HG03139 (cell line): Measurements from ENCODE around the gene TRAPPC2.
A peak's percentile ranks its signal among the peaks of the same experiment; 100 is the strongest.
"Not testable (repeated sequence)": the region's sequence is repeated elsewhere in the genome, so short reads cannot be mapped to it uniquely, and the experiment has no call there.

Experiments used
- ATAC-seq: cut with Tn5 transposase; IDR thresholded peaks from one replicate; pipeline ENCODE4 v1.9.1; 2021; ENCODE audit not compliant: unreplicated experiment

TRAPPC2 gene

GRCh38 chrX:13748486-13748885 is 14.1 kb upstream of the TRAPPC2 start:
- no peak for ATAC-seq

GRCh38 chrX:13747836-13748235 is 13.4 kb upstream of the TRAPPC2 start:
- no peak for ATAC-seq

DNA sequence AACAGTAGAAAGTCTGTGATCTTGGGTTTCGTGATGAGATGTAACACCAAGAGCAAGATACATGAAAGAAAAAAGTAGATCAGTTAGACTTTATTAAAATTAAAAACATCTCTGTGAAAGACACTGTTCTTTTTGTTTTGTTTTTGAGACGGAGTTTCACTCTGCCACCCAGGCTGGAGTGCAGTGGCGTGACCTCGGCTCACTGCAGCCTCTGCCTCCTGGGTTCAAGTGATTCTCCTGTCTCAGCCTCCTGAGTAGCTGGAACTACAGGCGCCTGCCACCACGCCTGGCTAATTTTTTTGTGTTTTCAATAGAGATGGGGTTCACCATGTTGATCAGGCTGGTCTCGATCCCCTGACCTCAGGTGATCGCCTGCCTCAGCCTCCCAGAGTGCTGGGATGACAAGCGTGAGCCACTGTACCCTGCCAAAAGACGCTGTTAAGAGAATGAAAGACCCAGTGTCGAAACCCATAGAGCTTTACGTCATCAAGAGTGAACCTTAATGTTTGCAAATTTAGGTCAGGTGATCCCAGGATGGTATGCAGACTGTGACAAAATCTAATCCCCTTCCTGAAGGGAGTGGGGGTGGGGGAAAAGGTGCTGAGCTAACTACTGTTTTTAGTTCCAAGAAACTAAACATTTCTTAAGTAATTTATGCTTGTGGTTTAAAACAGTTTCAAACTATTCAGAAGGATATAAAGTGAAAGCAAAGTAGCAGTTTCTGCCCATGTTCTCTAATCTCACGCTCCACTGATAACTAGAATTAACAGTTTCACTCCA is 8.2 kb upstream of the TRAPPC2 start:
- ATAC-seq = peak; percentile 94

DNA sequence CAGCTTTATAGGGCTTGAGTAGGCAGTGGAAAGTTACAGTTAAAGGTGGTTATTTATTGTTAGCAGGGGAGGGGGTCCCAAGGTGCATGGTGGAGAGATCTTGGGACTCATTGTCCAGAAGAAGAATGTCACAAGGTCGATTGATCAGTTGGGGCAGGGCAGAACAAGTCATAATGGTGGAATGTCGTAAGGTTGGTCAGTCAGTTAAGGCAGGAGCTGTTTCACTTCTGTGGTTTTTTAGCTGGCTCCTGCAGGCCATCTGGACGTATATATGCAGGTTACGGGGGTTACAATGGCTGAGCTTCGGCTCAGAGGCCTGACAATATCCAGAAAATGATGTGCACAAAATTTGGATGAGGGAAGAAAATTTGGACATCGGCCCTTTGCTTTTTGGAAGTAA is 7.3 kb upstream of the TRAPPC2 start:
- ATAC-seq = no peak

DNA sequence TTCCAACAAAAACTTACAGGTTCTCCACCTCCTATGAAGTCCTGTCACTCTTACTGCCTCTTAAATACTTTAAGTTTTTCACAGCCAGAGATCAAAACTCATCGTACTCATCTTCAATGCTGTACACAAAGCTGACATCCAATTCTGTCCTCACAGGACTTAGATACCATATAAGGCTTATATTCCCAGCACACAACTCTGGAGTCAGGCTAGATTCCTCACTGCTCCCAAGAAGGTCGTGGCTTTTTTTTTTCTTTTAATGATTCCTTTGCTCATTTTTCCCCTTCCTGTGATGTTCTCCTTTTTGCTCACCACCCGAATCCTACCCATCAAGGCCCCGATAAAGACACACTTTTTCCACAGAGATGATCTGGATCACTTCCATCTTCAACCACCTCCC is 914 bp downstream of the TRAPPC2 start:
- no peak for ATAC-seq

- ATAC-seq = no peak
Measured at GRCh38 chrX:13732246-13733067, 2.0 kb downstream of the TRAPPC2 start.

DNA sequence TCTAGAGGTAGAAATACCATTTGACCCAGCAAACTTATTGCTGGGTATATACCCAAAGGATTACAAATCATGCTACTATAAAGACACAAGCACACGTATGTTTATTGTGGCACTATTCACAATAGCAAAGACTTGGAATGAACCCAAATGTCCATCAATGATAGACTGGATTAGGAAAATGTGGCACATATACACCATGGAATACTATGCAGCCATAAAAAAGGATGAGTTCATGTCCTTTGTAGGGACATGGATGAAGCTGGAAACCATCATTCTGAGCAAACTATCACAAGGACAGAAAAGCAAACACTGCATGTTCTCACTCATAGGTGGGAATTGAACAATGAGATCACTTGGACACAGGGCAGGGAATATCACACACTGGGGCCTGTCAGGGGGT is 3.9 kb downstream of the TRAPPC2 start:
- not testable (repeated sequence) for ATAC-seq

GRCh38 chrX:13726583-13726982 is 7.8 kb downstream of the TRAPPC2 start:
- not testable (repeated sequence) for ATAC-seq

DNA sequence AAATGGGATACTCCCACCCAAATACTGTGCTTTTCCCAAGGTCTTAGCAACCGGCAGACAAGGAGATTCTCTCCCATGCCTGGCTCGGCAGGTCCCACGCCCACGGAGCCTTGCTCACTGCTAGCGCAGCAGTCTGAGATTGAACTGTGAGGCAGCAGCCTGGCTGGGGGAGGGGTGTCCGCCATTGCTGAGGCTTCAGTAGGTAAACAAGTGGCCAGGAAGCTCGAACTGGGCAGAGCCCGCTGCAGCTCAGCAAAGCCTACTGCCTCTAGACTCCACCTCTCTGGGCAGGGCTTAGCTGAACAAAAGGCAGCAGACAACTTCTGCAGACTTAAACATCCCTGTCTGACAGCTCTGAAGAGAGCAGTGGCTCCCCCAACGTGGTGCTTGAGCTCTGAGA is 9.5 kb downstream of the TRAPPC2 start:
- ATAC-seq = not testable (repeated sequence)

DNA sequence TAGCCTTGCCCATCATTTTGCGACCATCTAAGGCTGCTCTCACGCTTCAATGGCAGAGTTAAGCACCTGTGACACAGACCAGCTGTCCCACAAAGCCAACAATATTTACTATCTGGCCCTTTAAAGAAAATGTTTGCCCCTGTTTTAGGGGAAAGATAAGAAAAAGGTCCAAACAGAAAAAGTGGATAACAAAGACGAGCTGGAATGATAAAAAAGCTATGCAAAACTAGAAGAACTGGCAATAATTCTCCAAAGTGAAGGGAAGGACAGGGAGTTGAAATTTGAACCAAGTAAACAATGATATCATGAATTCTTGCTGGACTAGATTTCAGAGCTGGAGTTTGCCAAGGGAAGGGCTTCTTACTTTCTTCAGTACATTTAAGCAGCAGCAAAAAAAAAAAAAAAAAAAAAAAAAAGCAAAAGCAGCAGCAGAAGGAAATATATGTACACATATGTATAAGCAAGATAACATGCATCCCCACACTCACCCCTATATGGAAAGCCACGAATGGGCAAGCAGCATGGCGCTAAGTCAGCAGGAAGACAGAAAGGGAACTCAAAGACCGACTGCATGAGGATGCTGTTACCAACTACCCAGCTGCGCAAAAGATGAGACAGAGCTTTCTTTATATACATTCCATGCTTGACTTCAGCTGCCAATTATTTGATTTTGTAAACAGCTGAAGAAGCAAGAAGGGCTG is 12.5 kb downstream of the TRAPPC2 start:
- ATAC-seq = no peak

DNA sequence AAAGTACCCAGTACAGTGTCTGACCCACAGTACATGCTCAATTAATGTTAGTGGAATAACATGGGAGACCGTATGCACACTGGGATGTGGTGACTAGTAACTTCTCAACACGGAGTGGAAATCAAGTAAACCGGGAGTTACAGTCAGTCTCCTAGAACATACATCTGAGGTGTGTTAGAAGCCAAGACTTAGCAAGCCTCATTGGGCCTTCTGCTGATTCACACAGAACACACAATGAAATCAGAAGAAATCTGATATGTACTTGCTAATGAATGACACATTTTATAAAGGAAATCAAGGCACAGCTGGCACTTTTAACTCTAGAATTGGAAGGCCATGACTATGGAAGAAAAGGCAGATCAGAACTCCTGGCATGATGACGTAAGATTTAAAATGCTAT is 13.0 kb downstream of the TRAPPC2 start:
- ATAC-seq = no peak

DNA sequence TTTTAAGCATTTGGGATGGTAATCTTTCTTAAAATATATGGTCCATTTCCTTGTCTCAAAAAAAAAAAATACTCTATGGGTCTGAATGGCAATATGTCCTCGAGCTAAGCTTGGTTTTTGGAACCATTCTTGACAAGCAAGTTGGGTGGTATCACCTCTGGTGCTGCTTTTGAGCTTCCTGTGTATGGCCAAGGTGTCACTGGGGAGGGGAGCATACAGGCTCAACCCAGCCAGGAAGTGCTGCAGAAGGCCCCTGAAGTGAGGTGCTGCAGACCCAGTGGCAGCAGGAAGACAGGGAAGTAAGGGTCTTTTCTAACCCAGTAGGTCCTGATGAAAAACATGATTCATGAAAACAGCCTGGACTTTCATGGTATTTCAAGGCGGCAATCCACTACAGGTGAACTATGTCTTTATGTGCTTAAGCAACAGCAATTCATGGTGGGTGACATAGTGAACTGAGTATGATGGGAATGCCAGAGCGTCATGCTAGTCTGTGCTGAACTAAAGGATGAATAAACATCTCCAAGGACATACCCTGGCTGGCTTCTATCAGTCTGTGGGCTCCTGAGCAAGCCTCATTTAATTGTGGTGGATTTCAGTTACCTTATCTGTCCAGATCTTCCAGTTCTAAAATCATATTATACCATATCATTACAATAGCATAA is 15.1 kb downstream of the TRAPPC2 start:
- ATAC-seq = no peak

DNA sequence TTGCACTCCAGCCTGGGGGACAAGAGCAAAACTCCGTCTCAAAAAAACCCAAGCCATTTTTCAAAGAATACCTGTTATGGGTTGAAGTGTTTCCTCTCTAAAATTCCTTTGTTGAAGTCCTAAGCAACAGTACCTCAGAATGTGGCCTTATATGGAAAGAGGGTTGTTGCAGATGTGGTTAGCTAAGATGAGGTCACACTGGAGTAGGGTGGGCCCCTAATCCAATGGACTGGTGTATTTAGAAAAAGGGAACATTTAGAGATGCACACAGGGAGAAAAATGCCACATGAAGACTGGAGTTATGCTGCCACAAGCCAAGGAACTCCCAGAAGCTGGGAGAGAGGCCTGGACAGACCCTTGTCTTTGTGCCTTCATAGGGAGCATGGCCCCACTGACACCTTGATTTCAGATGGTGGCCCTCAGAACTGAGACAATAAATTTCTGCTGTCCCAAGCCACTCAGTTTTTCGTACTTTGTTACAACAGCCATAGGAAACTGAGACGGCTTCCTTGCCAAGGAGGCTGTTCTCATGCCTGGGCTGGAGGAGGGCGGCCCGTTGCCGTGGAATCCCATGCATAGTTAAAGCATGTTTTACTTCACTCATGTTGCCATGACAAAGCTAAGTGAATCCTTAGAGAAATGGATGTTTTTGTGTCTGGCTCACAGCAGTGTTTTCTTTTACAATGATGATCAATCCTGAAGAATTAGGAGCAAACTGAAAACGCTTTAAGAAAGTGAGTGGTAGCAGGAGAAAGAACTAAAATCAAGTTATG is 16.5 kb downstream of the TRAPPC2 start:
- no peak for ATAC-seq

DNA sequence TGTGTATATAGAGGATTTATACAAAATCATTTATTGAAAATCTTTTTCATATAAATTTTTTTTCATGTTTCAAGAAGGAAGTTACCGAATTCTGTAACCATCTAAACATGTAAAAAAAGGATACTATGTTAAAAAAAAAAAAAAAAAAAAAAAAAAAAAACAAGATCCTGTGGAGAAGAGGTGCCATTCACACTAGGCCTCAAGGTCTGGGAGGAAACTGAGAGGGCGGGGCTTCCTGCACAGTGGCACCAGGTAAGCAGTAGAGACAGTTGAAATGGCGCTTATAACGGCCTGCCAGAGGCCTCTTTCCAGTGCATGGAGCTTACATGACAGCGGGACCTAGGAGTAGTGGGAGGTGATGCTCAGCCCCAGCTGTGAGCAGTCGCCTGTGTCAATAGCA is 17.5 kb downstream of the TRAPPC2 start:
- no peak for ATAC-seq

- ATAC-seq = no peak
Measured at GRCh38 chrX:13716455-13716854, 18.0 kb downstream of the TRAPPC2 start.

- ATAC-seq = no peak
Measured at GRCh38 chrX:13711141-13711540, 23.3 kb downstream of the TRAPPC2 start.

- ATAC-seq = no peak
Measured at GRCh38 chrX:13703589-13703988, 30.8 kb downstream of the TRAPPC2 start.

GRCh38 chrX:13703135-13703534 is 31.3 kb downstream of the TRAPPC2 start:
- ATAC-seq = no peak

GRCh38 chrX:13702111-13702789 is 32.2 kb downstream of the TRAPPC2 start:
- no peak for ATAC-seq

DNA sequence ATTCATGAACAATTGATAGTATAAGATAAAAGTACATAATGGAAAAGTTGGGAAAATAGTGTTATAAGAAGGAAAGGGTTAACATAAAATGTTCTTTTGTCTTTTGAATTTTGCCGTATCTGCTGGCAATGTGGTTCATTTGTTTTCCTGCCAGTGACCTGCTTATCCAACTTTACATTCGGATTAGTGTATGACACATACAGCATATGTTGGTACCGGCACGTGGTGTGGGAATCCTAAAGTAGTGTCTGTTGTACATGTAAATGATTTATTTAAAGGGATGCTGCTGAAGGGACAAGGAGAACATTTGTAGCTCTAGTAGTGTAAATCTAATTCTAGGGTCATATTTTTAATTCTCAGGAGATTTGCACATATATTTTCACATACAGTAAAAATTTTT is 34.0 kb downstream of the TRAPPC2 start:
- ATAC-seq = no peak
